ENCODE results near the gene SRD5A1.

The SRD5A1 gene

DNA sequence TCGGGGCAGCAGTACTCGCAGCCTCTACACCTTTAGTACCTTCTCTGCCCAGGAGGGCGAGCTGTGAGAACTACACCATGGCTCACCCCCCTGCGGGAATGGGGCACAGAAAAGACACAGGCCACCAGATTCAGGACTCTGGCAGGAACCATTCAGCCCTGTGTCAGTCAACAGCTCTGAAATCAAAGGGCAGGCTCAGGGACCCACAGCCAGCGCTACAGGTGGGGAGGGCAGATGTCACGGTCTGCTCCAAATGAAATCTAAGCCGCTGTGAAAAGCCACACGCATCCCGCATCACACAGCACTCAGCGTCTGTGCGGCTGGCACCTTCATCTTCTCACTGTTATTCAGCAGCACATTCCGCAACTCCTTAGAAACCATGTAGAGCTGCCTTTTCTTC, 28.3 kb upstream of the SRD5A1 start:
- no peak for DNase-seq

DNA sequence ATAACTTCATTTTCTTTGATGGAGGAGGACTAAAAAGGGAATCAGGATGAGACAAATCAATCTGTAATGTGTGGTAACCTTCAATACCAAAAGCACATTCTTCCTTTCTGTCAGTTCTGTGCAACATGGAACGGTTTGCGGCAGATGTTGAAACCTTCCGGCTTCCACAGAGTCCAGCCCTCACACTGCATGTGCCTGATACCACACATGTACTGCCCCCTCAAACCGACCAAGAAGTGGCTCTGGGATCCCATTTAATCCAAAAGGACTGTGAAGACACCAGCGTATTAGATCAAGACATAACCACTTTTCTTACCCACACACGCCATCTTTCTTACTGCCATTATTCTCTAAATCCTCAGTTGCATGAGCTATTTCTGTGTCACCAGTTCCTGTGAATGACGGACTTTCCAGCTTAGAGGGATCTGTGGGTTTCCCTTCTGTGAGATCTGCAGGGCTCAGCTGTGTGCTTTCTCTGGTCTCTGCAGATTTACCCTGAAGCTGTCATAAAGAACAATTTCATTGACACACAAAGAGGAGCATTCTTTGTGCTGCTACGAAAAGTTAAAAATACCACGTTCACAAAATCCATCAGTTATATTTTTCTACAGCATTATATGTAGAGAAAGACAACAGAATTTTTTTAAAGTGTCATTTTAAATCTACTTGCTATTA, 26.2 kb upstream of the SRD5A1 start:
- no peak for DNase-seq

DNA sequence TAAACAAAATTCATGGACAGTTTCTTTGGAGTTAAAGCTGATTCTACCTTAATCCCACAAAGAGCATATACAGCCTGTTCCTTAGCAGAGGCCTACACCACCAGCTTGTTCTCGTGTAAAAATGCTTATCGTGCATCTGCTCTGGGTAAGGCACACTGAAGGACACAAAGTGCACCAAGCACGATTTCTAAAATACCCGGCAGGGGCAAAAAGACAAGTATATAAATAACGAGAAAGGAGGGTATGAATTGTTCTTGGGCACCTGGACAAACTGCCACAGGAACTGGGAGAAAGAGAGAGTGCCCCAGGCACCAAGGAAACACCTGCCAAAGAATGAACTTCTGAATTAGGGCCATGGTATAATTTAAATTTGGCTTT, 25.7 kb upstream of the SRD5A1 start:
- no peak for DNase-seq

DNA sequence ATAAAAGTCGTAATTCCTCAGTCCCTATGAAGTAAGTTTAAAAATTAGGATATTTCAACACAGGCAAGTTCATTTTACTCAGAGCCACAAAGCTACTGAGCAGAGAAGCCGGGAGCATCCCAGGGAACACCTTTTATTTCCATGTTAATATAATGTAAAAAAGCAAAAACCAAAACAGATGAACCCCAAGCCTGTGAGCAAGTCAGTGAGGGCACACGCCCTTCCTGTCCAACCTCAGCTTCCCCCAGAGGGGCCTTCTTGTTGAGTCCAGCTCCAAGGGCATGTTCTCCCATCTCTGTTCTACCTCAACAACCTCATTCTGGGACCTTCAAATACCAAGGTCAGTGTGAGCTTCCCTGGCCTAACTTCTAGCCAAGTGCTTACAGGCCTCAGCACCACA, 25.2 kb upstream of the SRD5A1 start:
- no peak for DNase-seq

DNA sequence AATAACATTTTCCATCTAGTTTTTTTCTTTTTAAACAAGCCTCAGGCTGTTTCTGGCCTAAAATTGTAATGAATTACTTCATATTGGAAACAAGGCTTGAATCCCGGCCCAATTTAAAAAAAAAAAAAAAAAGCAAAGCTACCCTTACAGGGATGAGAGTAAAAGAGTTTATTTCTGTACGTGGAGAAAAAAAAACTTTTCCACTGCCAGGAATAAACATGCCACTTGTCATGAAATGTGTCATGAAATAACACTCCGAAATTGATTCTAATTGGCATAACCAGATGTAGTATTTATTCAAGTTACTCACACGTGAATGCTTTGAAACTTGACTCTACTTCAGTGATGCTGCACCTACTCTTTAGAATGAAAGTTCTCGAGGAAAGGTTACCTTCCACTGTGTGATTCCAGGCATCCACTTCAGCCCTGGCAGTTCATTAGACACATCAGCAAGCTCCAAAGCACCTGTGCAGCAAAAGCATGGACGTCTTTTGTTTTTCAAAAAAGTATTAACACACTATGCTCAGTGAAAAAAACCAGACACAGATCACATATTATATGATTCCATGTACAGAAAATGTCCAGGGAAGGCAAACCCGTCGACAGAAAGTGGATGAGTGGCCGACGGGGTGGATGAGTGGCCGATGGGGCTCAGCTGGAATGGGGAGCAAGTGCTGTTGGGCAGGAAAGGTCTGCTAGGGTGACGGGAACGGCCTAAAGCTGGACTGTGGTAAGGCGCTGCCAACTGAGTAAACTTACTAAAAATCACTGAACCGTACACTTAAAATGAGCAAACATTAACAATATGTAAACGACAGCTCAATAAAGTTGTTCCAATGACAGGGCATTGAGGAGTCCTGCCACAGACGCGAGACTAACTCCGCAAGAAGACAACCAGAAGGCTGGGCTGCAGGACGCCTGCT, 21.6 kb upstream of the SRD5A1 start:
- DNase-seq: no peak

DNA sequence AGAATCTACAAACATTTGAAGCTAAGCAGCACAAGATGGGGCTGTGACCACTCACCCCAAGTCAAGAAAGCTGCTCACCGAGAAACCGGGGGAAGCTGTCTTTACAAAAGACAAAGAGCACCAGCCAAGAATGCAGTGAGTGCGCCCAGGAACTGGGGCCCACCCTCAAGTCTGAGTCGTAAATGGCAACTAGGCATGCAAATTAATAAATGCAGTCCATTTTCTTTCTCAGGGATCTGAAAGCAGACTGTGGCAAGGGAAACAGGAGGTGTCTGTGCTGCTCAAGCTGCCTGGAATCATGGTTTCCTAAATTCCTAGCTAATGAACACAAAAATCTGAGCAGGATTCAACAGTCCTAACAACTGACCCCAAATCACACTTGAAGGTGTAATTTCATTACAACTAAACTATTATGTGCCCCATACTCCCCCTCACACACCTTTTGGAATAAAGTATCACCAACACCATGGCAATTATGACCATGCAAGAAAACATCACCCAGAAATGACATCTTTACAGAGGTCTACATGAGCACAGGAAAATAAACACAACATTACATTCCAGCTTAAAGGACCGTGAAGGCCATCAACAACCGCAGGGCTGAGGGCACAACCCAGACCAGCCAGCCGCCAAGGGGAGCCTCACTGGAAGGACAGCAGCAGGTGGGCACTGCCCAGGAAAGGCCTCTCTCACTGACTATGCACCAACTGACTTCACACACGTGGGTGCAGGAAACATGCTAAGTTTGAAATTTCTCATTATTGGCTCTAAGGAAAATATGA, 18.0 kb upstream of the SRD5A1 start:
- no peak for DNase-seq

DNA sequence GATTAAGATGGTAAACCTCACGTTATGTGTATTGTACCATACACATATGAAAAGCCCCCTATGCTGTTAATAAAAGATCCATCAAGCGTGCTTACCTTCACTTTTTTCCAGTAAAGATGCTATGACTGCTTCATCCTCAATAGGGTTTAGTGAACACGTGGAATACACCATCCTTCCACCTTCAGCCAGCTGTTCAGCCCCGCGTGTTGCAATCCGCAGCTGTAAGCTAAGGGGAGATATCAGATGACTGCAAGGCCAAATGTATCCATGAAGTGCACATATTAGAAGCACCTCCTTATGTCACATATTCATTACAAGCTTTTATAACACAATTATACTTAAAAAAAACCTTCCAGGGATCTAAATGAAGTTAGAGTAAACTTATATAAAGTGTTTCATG, 16.6 kb upstream of the SRD5A1 start:
- no peak for DNase-seq

DNA sequence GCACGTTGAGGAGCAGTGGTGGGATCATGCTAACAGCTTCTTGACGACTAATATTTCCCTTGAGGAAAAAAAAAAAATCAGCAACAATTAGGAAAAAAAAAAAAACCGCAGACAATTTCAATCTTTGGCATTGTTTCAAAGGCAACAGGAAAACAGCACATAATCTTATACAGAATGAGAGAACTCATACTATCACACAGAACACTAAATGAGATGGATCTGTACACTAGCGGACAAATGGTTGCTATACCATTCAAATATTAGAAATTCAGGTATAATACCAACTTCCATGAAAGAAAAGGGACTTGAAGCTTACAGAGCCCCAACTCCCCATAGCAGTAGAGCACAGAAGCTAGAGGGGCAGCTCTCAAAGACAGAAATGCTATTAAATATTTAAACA, 10.0 kb upstream of the SRD5A1 start:
- DNase-seq: no peak

DNA sequence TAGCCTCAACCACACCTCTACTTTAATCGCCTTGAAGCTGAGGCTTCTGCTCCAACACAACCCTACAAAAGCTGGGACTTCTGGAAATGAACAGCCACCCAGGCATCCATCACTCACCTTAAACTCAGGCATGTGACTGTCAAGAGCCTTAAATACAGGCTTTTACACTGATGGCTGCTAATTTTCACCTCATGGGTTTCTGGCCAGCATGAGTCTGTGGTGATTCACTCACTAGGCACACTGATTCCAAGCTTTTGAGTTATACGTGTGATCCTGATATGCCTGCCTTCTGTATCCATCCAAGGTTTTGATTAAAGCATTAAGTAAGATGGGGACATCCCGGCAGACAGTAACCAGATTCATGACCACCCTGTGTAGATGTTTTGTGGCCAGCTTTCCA, 9.3 kb upstream of the SRD5A1 start:
- no peak for DNase-seq

DNA sequence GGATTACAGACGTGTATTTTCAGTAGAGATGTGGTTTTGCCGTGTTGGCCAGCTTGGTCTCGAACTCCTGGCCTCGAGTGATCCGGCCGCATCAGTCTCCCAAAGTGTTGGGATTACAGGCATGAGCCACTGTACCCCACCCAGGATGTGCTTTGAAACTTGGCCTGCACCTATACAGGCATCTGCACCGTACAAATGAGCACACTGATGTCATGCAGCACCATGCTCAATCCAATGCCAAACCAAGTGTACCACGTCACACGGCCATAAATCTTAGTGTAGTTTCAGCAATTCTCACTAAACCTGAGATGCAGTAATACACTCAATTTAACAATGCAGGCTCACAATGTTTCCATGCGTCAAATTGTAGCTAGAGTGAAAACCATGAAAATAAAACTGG, 6.7 kb upstream of the SRD5A1 start:
- no peak for DNase-seq

DNA sequence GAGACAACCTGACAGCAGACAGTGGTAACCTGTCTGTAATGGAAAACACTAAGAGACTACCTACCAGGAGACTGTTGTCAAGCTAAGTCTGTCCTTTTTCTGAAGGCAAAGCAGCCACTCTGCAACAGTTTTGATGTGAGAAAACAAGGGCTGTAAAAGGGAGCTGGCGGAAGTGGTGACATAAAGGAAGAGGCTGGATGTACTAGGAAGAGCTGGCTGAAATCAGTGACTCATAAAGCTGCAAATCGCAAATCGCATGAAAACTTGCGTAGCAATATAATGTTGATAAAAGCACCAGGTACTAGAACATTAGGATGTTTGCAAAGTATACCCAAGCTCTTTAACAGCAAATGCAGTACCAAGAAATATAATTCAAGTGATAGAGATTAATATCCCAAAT, 1.8 kb upstream of the SRD5A1 start:
- no peak for DNase-seq

DNA sequence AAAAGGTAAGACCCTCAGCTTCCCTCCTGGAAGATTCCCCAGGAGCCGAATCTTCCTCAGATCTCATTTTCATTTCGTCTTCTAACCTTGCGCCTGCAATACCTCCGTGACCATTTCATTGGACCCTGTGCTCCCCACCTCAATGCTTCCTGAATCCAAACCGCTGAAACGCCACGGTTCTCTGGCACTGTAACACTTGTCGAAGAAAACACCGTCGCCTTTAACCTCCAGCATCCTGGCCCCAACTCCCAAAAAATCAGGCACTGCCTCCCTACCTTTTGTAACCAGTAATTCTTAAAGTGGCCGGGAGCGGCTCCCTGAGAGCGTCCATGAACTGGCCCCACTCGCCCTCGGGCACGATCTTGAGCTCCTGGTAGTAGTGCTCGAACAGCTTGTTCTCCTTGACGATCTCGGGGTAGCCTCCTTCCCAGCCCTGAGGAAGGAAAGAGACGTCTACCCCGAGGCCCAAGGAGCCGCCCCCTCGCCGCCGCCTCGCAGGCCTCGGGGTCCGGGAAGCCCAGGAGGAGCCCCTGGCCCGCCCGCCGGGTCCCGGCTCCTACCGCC, 834 bp upstream of the SRD5A1 start:
- DNase-seq: no peak

DNA sequence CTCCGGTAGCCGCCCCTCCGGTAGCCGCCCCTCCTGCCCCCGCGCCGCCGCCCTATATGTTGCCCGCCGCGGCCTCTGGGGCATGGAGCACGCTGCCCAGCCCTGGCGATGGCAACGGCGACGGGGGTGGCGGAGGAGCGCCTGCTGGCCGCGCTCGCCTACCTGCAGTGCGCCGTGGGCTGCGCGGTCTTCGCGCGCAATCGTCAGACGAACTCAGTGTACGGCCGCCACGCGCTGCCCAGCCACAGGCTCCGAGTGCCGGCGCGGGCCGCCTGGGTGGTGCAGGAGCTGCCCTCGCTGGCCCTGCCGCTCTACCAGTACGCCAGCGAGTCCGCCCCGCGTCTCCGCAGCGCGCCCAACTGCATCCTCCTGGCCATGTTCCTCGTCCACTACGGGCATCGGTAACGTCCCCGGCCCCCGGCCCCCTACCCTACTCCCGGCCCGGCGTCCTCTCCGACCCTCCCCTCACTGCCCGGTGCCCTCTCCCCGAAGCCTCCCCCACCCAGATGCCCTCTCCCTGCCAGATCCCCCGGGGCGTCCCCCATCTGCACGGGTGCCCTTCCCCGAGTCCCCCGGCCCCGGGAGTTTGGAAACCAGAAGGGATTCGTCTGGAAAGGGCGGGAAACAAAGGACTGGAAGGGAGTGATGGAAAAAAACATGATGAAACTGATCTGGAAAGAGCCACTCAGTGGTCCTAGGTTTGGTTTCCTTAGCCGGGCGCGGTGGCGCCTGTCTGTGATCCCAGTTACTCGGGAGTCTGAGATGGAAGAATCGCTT, 417 bp downstream of the SRD5A1 start:
- no peak for DNase-seq

DNA sequence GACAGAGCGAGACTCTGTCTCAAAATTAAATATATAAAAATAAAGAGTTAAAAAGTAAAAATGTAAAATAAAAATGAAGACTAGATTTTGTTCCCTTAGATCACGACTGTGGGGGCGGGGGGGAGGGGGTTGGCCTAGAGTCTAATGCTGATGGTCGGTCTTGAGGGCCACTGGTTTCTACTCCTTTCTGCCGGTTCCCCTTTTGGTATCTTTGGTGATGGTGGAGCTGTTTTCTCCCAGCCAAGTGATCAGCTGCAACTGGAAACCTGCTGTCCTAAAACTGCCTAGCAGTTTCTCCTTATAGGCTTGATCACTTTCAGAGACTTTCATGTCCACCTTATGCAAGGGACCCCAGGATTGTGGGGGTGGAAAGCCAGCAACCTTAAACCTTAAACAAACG, 1.1 kb downstream of the SRD5A1 start:
- DNase-seq: no peak

DNA sequence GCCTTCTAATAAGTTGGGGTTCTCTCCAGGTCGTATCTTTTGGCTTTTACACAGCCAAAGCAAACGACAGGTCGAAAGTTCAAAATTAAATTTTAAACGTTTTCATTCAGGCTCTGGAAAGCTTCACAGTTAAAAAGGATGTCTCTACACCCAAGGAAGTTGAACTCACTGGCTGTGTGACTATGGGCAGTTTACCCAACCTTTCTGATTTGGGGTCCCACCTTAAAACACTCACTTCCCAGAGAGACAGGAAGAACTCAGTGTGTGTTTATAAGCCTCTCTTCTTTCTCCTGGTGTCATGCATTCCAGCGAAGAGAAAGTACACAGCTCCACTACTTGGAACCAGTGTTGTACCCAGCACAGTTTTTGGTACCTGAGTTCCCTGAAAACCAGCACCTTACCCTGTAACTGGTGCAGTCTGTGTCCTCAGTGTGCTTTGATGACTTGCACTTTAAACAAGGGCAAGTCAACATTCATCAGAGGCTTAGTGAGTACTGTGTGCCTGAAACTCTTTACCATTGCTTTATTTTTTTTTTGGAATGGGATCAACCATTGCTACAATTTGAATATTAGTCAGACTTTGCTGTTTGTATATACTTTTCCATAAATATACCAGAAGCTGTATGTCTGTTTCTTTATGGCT, 1.7 kb downstream of the SRD5A1 start:
- no peak for DNase-seq

DNA sequence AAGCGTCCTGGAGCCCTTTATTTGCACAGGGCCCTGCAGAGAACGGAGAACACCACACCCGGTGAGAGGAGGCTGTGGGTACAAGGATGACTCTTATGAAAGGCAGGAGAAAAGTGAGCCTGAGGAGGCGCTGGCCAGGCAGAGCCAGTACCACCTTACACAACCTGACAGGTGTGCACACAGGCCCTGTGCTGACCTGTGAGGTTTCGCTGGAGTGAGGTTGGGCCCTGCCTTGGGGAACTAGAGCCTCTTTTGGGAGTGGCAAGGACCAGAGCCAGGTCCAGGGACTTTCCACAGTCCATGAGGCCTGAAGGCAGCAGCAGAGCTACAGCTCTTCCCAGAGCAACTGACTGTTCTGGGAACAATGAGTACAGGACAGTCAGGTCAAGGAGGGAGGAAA, 3.1 kb downstream of the SRD5A1 start:
- DNase-seq: no peak

DNA sequence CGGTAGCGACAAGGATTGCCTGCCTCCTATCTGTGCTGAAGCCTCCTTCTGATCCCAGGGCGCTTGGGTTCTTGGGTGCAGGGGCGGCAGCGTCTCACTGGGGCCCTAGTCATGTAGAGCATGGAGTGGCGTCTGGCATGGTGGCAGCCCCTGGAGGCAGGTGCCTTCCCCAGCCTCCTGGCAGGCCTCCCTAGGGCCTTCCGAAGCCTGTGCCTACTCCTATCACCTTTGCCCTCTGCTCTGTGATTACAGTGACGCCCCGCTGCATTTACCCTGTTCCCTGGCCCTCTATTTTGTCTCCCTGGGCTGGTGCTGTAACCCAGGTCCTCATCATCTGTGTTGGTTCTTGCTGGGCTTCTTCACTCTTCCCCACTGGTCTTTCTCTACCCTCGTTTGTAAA, 3.8 kb downstream of the SRD5A1 start:
- DNase-seq: no peak

DNA sequence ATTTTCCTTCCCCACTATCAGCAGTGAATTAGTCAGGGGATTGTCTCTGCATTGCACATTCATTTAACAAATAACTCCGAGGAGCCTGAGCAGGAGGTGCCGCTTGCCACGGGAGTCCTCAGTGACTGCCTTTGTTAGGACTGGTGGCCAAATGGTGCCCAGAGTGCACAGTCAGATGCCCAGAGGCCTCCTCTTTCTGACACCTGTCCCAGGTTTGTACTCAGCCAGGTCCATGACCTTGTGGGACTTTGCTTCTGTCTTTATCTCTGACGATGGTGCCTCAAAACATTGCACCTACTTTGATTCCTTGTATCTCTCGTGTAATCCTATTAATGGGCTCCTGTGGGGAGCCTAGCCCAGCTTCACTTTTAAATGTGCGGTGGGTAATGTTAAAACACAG, 4.3 kb downstream of the SRD5A1 start:
- DNase-seq: no peak

DNA sequence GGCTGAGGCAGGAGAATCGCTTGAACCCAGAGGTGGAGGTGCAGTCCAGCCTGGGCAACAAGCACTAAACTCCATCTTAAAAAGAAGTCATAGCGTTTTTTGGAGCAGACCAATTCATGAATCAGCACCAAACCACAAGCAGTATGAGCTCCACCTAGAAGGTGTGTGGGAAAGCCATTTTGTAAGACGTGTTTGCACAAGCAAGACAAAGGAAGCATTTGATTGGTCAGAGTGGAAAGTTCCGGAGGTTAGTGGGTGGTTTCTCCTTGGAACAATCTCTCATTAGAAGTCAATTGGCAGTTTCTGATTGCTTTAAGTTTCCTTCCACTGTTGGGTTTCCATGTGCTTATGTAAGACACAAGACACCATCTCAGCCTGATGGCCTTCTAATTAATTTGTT, 5.0 kb downstream of the SRD5A1 start:
- no peak for DNase-seq

DNA sequence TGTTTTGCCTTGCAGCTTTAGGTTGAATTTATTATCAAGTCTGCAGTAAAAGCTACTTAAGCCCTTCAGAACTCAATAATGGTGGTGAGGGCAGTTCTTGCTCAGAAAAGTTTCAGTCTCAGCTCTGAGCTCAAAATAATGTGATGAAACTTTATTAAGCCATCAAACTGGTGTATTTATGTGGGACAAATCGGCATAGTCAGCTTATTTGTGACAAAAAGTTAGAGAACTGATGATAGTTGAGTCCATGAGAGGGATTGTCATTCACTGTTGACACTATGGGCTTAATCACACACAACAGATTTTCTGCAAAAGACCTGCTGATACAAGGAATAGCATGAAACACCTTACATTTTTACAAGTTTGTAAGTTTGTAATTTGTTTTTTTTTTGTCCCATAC, 9.4 kb downstream of the SRD5A1 start:
- DNase-seq: no peak

DNA sequence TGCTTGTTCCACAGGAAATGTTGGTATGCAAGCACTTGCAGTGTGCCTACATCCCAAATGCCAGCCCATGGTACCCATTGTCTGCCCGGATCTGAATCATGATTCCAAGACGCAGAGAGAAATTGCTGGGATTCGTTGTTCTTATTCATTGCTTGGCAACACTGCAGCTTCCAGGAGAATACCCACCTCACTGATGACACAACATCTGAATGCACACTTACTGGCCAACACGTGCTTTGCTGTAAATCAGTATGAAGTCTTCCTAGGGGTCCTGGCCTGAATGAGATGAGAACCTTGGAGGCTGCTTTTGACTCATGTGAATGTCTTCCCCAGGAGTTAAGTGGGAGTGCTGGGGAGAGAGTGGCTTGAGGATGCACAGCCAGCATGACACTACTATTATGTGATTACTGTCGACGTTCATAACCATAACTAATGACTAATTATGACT, 11.6 kb downstream of the SRD5A1 start:
- DNase-seq: no peak
